CD4-positive, alpha-beta T cell treated with Interleukin-4 for 1 hour (primary cell): Measurements from ENCODE around the gene CRELD2.
A peak's percentile ranks its signal among the peaks of the same experiment; 100 is the strongest.

Source experiments
- DNase-seq, 2 donors: peaks; one replicate each; pipeline ENCODE4 v3.0.0-alpha.2; 2020 to 2022

CRELD2 gene

GRCh38 chr22:49913446-49913845, 5.0 kb upstream of the CRELD2 start:
- DNase-seq = no peak

GRCh38 chr22:49914256-49914655, 4.2 kb upstream of the CRELD2 start:
- DNase-seq = no peak

GRCh38 chr22:49915610-49916009, 2.8 kb upstream of the CRELD2 start:
- no peak for DNase-seq

- DNase-seq = no peak
Measured at GRCh38 chr22:49916831-49917230, 1.6 kb upstream of the CRELD2 start.

DNA sequence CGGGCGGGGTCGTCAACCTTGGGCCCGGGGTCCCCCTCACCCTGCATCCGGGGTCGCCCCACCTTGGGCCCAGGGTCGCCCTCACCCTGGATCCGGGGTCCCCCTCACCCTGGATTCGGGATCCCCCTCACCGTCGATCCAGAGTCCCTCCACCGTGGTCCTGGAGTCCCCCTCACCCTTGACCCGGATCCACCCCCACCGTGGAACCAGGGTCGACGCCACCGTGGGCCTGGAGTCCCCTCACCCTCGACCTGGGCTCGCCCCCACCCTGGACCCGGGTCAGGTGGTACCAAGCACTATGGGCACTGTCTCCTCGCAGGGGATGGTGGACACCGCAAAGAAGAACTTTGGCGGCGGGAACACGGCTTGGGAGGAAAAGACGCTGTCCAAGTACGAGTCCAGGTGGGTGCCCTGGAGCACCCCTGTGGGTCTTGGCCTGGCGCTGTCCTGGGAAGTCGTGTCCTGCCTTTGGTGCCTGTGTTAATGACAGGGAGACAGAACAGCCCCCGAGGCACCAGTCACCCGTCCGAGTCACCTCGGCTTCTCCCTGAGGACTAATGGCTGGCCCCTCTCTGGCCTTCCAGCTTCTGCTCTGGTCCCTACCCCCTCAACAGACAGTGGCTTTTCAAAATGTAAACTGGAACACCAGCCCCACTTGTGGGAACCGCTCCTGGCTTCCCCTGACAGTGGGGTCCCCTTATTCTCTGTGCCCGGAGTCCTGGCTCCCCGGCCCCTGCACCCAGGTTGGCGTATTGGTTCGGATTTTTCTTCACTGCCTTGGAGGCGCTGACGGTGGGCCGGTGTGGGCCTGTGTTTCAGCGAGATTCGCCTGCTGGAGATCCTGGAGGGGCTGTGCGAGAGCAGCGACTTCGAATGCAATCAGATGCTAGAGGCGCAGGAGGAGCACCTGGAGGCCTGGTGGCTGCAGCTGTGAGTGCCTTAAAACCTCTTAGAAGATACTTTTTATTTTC, 762 bp downstream of the CRELD2 start:
- DNase-seq = no peak

DNA sequence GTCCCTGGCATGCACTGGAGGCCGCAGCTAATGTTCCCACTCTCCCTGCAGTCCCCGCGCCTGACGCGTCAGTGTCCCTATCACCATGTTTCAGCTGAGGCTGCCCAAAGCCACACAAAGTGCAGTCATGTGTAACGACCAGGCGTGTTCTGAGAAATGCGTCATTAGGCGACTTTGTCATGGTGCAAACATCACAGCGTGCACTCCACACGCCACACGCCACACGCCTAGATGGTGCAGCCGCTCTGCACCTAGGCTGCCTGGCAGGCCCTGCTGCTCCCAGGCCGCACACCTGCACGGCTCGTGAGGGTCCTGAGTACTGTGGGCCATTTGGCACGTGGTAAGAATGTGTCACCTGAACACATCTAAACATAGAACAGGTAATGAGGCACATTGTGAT, 2.4 kb downstream of the CRELD2 start:
- no peak for DNase-seq

- no peak for DNase-seq
Measured at GRCh38 chr22:49921508-49922278, 3.3 kb downstream of the CRELD2 start.

DNA sequence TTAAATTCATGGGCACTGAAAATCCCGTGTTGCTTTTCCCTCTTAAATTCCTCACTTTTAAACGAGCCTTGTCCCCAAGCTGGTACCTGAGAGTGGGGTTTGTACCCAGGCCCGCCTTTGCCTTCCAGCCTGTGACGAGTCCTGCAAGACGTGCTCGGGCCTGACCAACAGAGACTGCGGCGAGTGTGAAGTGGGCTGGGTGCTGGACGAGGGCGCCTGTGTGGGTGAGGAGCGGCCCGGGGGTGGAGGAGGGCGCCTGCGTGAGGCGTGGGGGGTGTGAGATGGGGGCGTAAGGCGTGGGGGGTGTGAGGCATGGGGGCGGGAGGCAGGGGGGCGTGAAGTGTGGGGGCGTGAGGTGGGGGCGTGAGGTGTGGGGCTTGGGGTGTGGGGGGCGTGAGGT, 4.0 kb downstream of the CRELD2 start:
- no peak for DNase-seq

- no peak for DNase-seq
Measured at GRCh38 chr22:49922926-49923325, 4.5 kb downstream of the CRELD2 start.

- DNase-seq = peak; percentile 24 to 51
Measured at GRCh38 chr22:49923445-49923844, 5.0 kb downstream of the CRELD2 start.

GRCh38 chr22:49924113-49924833, 5.8 kb downstream of the CRELD2 start:
- DNase-seq = no peak

DNA sequence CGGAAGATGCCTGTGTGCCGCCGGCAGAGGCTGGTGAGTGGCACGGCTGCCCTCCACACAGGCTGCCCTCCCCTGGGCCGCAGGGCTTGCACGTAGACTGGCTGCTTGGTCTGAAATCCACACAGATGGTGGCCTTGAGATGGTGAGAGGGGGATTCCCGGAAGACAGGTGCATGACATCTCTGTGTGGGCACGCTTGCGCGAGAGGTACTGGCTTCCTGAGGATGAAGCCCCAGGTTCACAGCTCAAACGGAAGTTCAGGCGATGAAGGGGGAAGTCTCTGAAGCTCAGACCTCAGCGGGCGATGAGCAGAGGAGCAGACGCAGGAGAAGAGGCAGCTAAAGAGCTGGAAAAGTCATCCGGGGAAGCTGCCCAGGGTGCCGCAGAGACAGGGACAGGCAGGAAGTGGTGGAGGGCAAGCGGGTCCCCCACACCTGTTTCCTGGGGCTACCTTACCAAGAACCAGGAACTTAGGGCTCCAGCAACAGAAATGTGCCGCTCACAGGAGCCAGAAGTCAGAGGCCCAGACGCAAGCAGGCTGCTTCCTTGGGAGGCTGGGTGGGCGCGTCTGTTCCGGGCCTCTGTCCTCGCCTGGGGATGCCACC, 7.2 kb downstream of the CRELD2 start:
- peak; percentile 87 to 90 for DNase-seq

DNA sequence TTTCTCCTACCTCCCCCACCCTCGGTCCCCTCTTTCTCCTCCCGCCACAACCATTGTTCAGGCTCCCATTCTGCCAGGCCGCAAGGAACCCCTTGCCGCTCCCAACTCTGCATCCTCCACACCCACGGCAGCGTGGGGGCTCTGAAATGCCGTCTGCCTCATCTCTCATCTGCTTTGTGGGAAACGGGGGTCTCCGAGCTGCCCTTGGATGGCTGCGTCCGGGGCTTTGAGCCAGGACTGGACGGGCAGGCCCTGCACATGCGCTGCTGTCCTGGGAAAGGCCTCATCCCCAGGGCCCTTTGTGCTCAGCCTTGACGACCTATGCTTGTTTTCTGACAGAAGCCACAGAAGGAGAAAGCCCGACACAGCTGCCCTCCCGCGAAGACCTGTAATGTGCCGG, 8.5 kb downstream of the CRELD2 start:
- DNase-seq = no peak

GRCh38 chr22:49927483-49928184, 9.2 kb downstream of the CRELD2 start:
- no peak for DNase-seq

- DNase-seq = no peak
Measured at GRCh38 chr22:49928185-49928495, 9.7 kb downstream of the CRELD2 start.

DNA sequence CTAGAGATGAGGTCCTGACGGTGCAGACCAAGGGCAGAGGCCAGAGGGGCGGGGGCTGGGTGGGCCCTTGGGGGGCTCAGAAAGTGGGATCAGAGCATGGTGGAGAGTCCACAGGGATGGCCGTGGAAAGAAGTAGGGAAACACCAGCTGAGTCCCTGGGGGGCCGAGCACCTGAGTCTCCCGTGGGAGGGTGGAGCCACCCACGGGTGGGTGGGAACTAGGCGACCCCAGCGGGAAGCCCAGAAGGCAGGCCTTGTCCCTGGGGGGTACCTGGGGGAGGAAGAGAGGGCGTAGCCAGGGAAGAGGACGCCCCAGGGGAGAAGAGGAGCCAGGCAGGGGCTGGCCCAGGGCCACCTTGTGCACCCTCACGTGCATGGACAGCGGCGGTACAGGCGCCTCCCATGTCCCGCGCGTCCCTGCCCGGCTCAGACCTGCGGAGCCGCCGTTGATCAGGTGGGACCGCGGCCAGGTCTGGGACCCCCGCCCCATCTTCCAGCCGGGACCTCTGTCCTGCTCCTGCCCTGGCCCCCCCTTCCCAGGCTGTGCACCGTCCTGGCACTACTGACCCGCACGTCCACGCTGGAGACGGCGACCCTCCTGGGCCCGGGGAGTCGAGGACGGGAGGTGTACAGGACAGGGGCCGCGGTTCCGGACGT, 10.2 kb downstream of the CRELD2 start:
- no peak for DNase-seq

DNA sequence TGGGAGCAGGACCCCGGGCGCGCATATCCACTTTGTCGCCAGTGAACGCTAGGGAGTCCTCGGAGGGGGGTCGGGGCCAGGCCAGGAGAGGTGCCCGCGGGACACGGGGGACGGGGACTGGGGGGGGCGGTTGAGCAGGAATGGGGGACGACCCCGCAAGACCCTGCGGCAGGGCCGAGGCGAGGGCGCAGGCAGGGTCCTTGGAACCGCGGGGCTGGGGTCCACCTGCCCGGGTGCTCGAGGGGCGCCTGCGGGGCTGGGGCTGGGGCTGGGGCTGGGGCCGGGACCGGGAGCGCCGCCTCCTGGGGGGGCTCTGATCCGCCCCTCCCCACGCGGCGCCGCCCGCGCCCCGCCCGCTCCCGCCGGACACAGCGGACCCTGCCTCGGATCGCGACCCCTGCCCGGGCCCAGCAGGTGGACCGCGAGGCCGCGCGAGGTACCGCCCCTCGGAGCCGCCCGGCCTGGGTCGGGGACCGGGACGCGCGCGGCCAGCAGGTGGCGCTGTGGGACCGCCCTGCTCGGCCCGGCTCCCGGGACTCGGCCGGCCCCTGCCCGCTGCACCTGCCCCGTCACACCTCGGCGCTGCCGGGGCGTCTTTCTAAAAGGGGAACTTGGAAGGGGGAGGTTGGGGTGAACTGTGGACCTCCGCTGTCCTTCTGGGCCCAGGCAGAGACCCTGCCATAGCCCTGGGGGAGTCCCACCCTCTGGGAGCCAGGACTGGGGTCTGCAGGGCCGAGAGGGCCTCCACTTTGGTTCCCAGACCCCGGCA, 11.0 kb downstream of the CRELD2 start:
- peak; percentile 75 to 78 for DNase-seq

GRCh38 chr22:49929994-49930575, 11.7 kb downstream of the CRELD2 start:
- DNase-seq = no peak

- peak; percentile 71 to 85 for DNase-seq
Measured at GRCh38 chr22:49930596-49931412, 12.4 kb downstream of the CRELD2 start.
